GM12878 (cell line): ENCODE data around the gene ATF3.

Experiments
- ATF3 ChIP-seq: IDR thresholded peaks from 2 replicates; pipeline ENCODE4 v1.6.1; 2011; ENCODE audit warnings: low read depth, mild to moderate bottlenecking, low read length, moderate library complexity, borderline replicate concordance; ENCODE audit errors: extremely low read depth
- BCL11A ChIP-seq: IDR thresholded peaks from 2 replicates; pipeline ENCODE4 v1.6.1; 2011; ENCODE audit warnings: low read depth, low read length
- CBX3 ChIP-seq: fragments of 200-600 bp; sonication (generic); IDR thresholded peaks from 2 replicates; pipeline ENCODE4 v1.6.1; 2016; ENCODE audit warnings: low read depth, borderline replicate concordance
- CEBPB ChIP-seq, 2 experiments: fragments of 150-350 bp in 1 of 2; IDR thresholded peaks; 2 replicates each; pipeline ENCODE4 v1.6.1; 2012 to 2014; ENCODE audit warnings: low read depth in 2 of 2, low read length in 2 of 2, borderline replicate concordance in 1 of 2, inconsistent platforms in 1 of 2
- CHD4 ChIP-seq: fragments of 200-600 bp; sonication (generic); IDR thresholded peaks from 2 replicates; pipeline ENCODE4 v1.6.1; 2016; ENCODE audit warnings: mild to moderate bottlenecking
- CTCF ChIP-seq, 3 experiments: IDR thresholded peaks in 2 of 3; conservative IDR thresholded peaks in 1 of 3; 2 replicates each; pipeline ENCODE4 v1.5.1; 2011; ENCODE audit warnings: low read depth in 3 of 3, low read length in 3 of 3, mild to moderate bottlenecking in 3 of 3, control low read depth in 2 of 3, moderate library complexity in 2 of 3, inconsistent platforms in 1 of 3, mixed read lengths in 1 of 3; ENCODE audit not compliant: control insufficient read depth in 2 of 3, insufficient read depth in 1 of 3; ENCODE audit errors: extremely low read depth in 1 of 3
- EZH2 ChIP-seq: IDR thresholded peaks from 2 replicates; pipeline ENCODE4 v1.6.1; 2012; ENCODE audit warnings: low read depth, mild to moderate bottlenecking, control low read depth, inconsistent platforms, low read length, borderline replicate concordance; ENCODE audit not compliant: control insufficient read depth
- SP1 ChIP-seq: IDR thresholded peaks from one replicate; pipeline ENCODE4 v1.6.1; 2011; ENCODE audit warnings: low read depth, low read length
- STAT1 ChIP-seq: fragments of 450-650 bp; conservative IDR thresholded peaks from 2 replicates; pipeline ENCODE4 v1.6.1; 2014; ENCODE audit warnings: antibody characterized with exemption, mild to moderate bottlenecking
- TARDBP ChIP-seq: IDR thresholded peaks from 2 replicates; pipeline ENCODE4 v1.6.1; 2016; ENCODE audit warnings: borderline replicate concordance
- TF ChIP-seq, protein P1 (sequence below): fragments of 450-650 bp; IDR thresholded peaks from 2 replicates; pipeline ENCODE4 v1.6.1; 2016; ENCODE audit warnings: mild to moderate bottlenecking
- TF ChIP-seq, protein P2 (sequence below): IDR thresholded peaks from 2 replicates; pipeline ENCODE4 v1.6.1; 2012; ENCODE audit warnings: mild to moderate bottlenecking, low read depth, low read length

DNA sequence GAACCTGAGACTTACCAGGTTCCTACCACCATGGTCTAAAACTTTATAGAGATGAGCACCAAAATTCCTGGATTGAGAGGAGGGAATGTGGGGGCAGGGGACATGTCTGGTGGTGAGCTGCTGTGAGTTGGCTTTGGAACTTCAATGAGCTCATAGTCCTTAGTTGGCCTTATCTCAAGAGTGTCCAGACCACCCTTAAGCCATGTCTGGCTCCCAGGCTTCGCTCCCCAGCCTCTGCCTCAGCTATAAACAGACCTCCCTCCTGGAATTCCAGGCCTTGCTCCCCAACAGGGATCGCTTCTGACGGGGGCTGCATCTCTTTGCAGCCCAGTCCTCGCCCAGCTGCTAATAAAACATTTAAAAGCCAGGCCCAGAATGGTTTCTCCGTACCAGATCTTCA is 19.5 kb downstream of the ATF3 start:
- TF ChIP-seq TARDBP (no peak), CEBPB (IDR thresholded peaks at IDR 0.05; ENCODE audit: borderline replicate concordance in 1 of 2, low read depth in 2 of 2, low read length in 2 of 2) (no peak), CHD4 (no peak), CTCF (IDR thresholded peaks at IDR 0.05 in 2 of 3, conservative IDR thresholded peaks at IDR 0.05 in 1 of 3; ENCODE audit: control insufficient read depth in 2 of 3, extremely low read depth in 1 of 3, insufficient read depth in 1 of 3, low read depth in 3 of 3, low read length in 3 of 3) (no peak), EZH2 (no peak), BCL11A (no peak), ATF3 (no peak), STAT1 (no peak), SP1 (no peak), CBX3 (no peak)
- TF ChIP-seq, protein P1, sequence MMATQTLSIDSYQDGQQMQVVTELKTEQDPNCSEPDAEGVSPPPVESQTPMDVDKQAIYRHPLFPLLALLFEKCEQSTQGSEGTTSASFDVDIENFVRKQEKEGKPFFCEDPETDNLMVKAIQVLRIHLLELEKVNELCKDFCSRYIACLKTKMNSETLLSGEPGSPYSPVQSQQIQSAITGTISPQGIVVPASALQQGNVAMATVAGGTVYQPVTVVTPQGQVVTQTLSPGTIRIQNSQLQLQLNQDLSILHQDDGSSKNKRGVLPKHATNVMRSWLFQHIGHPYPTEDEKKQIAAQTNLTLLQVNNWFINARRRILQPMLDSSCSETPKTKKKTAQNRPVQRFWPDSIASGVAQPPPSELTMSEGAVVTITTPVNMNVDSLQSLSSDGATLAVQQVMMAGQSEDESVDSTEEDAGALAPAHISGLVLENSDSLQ, result no peak
- TF ChIP-seq, protein P2, sequence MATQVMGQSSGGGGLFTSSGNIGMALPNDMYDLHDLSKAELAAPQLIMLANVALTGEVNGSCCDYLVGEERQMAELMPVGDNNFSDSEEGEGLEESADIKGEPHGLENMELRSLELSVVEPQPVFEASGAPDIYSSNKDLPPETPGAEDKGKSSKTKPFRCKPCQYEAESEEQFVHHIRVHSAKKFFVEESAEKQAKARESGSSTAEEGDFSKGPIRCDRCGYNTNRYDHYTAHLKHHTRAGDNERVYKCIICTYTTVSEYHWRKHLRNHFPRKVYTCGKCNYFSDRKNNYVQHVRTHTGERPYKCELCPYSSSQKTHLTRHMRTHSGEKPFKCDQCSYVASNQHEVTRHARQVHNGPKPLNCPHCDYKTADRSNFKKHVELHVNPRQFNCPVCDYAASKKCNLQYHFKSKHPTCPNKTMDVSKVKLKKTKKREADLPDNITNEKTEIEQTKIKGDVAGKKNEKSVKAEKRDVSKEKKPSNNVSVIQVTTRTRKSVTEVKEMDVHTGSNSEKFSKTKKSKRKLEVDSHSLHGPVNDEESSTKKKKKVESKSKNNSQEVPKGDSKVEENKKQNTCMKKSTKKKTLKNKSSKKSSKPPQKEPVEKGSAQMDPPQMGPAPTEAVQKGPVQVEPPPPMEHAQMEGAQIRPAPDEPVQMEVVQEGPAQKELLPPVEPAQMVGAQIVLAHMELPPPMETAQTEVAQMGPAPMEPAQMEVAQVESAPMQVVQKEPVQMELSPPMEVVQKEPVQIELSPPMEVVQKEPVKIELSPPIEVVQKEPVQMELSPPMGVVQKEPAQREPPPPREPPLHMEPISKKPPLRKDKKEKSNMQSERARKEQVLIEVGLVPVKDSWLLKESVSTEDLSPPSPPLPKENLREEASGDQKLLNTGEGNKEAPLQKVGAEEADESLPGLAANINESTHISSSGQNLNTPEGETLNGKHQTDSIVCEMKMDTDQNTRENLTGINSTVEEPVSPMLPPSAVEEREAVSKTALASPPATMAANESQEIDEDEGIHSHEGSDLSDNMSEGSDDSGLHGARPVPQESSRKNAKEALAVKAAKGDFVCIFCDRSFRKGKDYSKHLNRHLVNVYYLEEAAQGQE, result no peak
